A549 (cell line): ENCODE data around the gene DHX58. TPM values are rescaled to one million over a fixed set of nuclear protein-coding genes. Genes with fewer than 3 reads are reported as not detected.

Source experiments
- ATAC-seq, 2 experiments: fragments of 200-7000 bp in 1 of 2; fragments of >200 bp in 1 of 2; cut with Nextera tagmentation in 1 of 2; cut with Tn5 transposase in 1 of 2; 3 replicates each; pipeline versions ENCODE4 v1.8.0 to v1.9.1; 2018 to 2020; ENCODE audit warnings: mild to moderate bottlenecking in 1 of 2, moderate library complexity in 1 of 2
- CTCF ChIA-PET: fragments of 300-600 bp; sonication (Branson Sonifier 250); formaldehyde crosslinking; extraction: SDS; loops from one replicate; lab custom pipeline; 2021; ENCODE audit warnings: antibody characterized with exemption, inconsistent platforms; lab: Yijun Ruan, JAX
- POLR2A ChIA-PET: fragments of 350-600 bp; formaldehyde crosslinking; extraction: SDS; loops from one replicate; lab custom pipeline; 2021; ENCODE audit warnings: antibody characterized with exemption, inconsistent platforms; lab: Yijun Ruan, JAX
- DNase-seq, 2 experiments: peaks; one replicate each; pipeline versions ENCODE4 v3.0.0 to v3.0.0-alpha.2; 2011 to 2016; ENCODE audit warnings: low read depth in 1 of 2, low spot score in 1 of 2
- FAIRE-seq: peaks from 2 replicates; lab custom pipeline; 2011; peaks lifted over from hg19 to GRCh38; lab: Jason Lieb, UNC
- H3K27ac ChIP-seq, 2 experiments: fragments of >200 bp; sonication (Bioruptor Twin); formaldehyde crosslinking; 3 replicates each; pipeline ENCODE4 v1.5.1; 2016 to 2017
- H3K4me1 ChIP-seq: fragments of >200 bp; sonication (Bioruptor Twin); formaldehyde crosslinking; 3 replicates; pipeline ENCODE4 v1.6.1; 2016
- H3K4me2 ChIP-seq: fragments of >200 bp; sonication (Bioruptor Twin); formaldehyde crosslinking; 3 replicates; pipeline ENCODE4 v1.6.1; 2016
- H3K4me3 ChIP-seq: fragments of >200 bp; sonication (Bioruptor Twin); formaldehyde crosslinking; 3 replicates; pipeline ENCODE4 v1.5.1; 2016
- H3K9me3 ChIP-seq: fragments of >200 bp; sonication (Bioruptor Twin); formaldehyde crosslinking; 3 replicates; pipeline ENCODE4 v1.6.1; 2016
- BCL3 ChIP-seq: fragments of >200 bp; sonication (Bioruptor Twin); formaldehyde crosslinking; IDR thresholded peaks from 3 replicates; pipeline ENCODE4 v1.6.1; 2016
- BHLHE40 ChIP-seq: IDR thresholded peaks from 2 replicates; pipeline ENCODE4 v1.6.1; 2012; ENCODE audit warnings: low read depth, low read length, inconsistent platforms
- CBX2 ChIP-seq: fragments of 200-600 bp; sonication (generic); IDR thresholded peaks from 2 replicates; pipeline ENCODE4 v1.6.1; 2016; ENCODE audit warnings: low read depth, mild to moderate bottlenecking, borderline replicate concordance
- CBX8 ChIP-seq: fragments of 200-600 bp; sonication (generic); IDR thresholded peaks from 2 replicates; pipeline ENCODE4 v1.6.1; 2016
- CEBPB ChIP-seq, 2 experiments: fragments of >200 bp in 1 of 2; sonication (Bioruptor Twin) in 1 of 2; formaldehyde crosslinking in 1 of 2; IDR thresholded peaks; 2 replicates each; pipeline ENCODE4 v1.6.1; 2012 to 2016
- CHD4 ChIP-seq: fragments of 200-600 bp; sonication (generic); IDR thresholded peaks from 2 replicates; pipeline ENCODE4 v1.6.1; 2016; ENCODE audit warnings: antibody characterized with exemption, mild to moderate bottlenecking, borderline replicate concordance
- CTCF ChIP-seq: fragments of >200 bp; sonication (Bioruptor Twin); formaldehyde crosslinking; IDR thresholded peaks from 3 replicates; pipeline ENCODE4 v1.5.1; 2016
- EHF ChIP-seq: fragments of 250-450 bp; sonication (Bioruptor Pico); IDR thresholded peaks from 2 replicates; pipeline ENCODE4 v1.5.0; 2020; ENCODE audit warnings: mild to moderate bottlenecking
- EHMT2 ChIP-seq: fragments of 200-600 bp; sonication (generic); IDR thresholded peaks from 2 replicates; pipeline ENCODE4 v1.6.1; 2016; ENCODE audit warnings: antibody characterized with exemption, low read depth, mild to moderate bottlenecking, moderate library complexity
- EP300 ChIP-seq, 2 experiments: fragments of >200 bp; sonication (Bioruptor Twin); formaldehyde crosslinking; IDR thresholded peaks; 2 replicates in 1 of 2; 3 replicates in 1 of 2; pipeline ENCODE4 v1.6.1; 2016 to 2017
- ESRRA ChIP-seq: fragments of 150-350 bp; IDR thresholded peaks from 2 replicates; pipeline ENCODE4 v1.6.1; 2014; ENCODE audit warnings: mild to moderate bottlenecking, low read length, borderline replicate concordance
- FOSL2 ChIP-seq, 2 experiments: fragments of 450-650 bp in 1 of 2; fragments of >200 bp in 1 of 2; sonication (Bioruptor Twin) in 1 of 2; formaldehyde crosslinking; IDR thresholded peaks; 2 replicates each; pipeline versions ENCODE4 v1.5.0 to v1.6.1; 2016 to 2020; ENCODE audit warnings: mild to moderate bottlenecking in 1 of 2, moderate library complexity in 1 of 2
- HDAC2 ChIP-seq: fragments of 200-600 bp; sonication (generic); IDR thresholded peaks from 2 replicates; pipeline ENCODE4 v1.6.1; 2016
- HOXA7 ChIP-seq: fragments of 250-450 bp; sonication (Bioruptor Pico); IDR thresholded peaks from 2 replicates; pipeline ENCODE4 v1.5.0; 2020; ENCODE audit warnings: mild to moderate bottlenecking, moderate library complexity
- HOXB13 ChIP-seq: fragments of 250-450 bp; sonication (Bioruptor Pico); IDR thresholded peaks from 2 replicates; pipeline ENCODE4 v1.5.0; 2020; ENCODE audit warnings: low read depth, mild to moderate bottlenecking, moderate library complexity
- JUN ChIP-seq, 2 experiments: fragments of >200 bp; sonication (Bioruptor Twin); formaldehyde crosslinking; IDR thresholded peaks; 2 replicates in 1 of 2; 3 replicates in 1 of 2; pipeline ENCODE4 v1.6.1; 2016 to 2017
- JUNB ChIP-seq: fragments of >200 bp; sonication (Bioruptor Twin); formaldehyde crosslinking; IDR thresholded peaks from 2 replicates; pipeline ENCODE4 v1.6.1; 2016
- KDM1A ChIP-seq: fragments of 200-600 bp; sonication (generic); IDR thresholded peaks from 2 replicates; pipeline ENCODE4 v1.6.1; 2016; ENCODE audit warnings: low read depth, mild to moderate bottlenecking
- MAFK ChIP-seq: fragments of 450-650 bp; IDR thresholded peaks from 2 replicates; pipeline ENCODE4 v1.6.1; 2014; ENCODE audit not compliant: partially characterized antibody
- MYC ChIP-seq: IDR thresholded peaks from 2 replicates; pipeline ENCODE4 v1.6.1; 2012; ENCODE audit warnings: mild to moderate bottlenecking, inconsistent platforms, low read length, improper control_type of control experiment, borderline replicate concordance
- NFE2L2 ChIP-seq: fragments of 150-350 bp; conservative IDR thresholded peaks from 2 replicates; pipeline ENCODE4 v1.6.1; 2014; ENCODE audit warnings: low read length
- PBX3 ChIP-seq: IDR thresholded peaks from 2 replicates; pipeline ENCODE4 v1.6.1; 2012
- POLR2A ChIP-seq: IDR thresholded peaks from 2 replicates; pipeline ENCODE4 v1.6.1; 2012; ENCODE audit warnings: mild to moderate bottlenecking, low read length
- POLR2AphosphoS2 ChIP-seq: conservative IDR thresholded peaks from 2 replicates; pipeline ENCODE4 v1.6.1; 2012; ENCODE audit warnings: low read length, improper control_type of control experiment, inconsistent platforms
- RCOR1 ChIP-seq: fragments of 150-350 bp; IDR thresholded peaks from 2 replicates; pipeline ENCODE4 v1.6.1; 2014; ENCODE audit warnings: antibody characterized with exemption, low read length, low read depth
- RFX5 ChIP-seq: fragments of 450-650 bp; IDR thresholded peaks from 2 replicates; pipeline ENCODE4 v1.7.1; 2014; ENCODE audit warnings: antibody characterized with exemption, mild to moderate bottlenecking, moderate library complexity
- TP53 ChIP-seq: fragments of 250-450 bp; sonication (Bioruptor Pico); IDR thresholded peaks from 2 replicates; pipeline ENCODE4 v1.5.0; 2021; ENCODE audit warnings: mild to moderate bottlenecking, moderate library complexity
- ZSCAN20 ChIP-seq: fragments of 250-450 bp; sonication (Bioruptor Pico); IDR thresholded peaks from 2 replicates; pipeline ENCODE4 v1.8.0; 2022; ENCODE audit warnings: mild to moderate bottlenecking, moderate library complexity
- WGBS: methylation state at CpG from one replicate; pipeline ENCODE4 v1.1.6; 2017; ENCODE audit errors: missing lambda C conversion rate; 5-methylcytosine and 5-hydroxymethylcytosine counted together
- polyA plus RNA-seq, 4 experiments: library from polyadenylated mRNA; depleted of rRNA in 3 of 4; stranded (reverse); fragments of >200 nt; fragmentation: RNase III in 1 of 4; extraction: RNeasy Plus Mini Kit Qiagen cat#74134 plus additional on column Dnase treatment in 1 of 4; gene quantifications; 2 replicates in 3 of 4; 3 replicates in 1 of 4; pipeline ENCODE4 v1.2.3, GENCODE V29; 2011 to 2017
- TF ChIP-seq, protein P1 (sequence below): fragments of 250-450 bp; sonication (Bioruptor Pico); IDR thresholded peaks from 2 replicates; pipeline ENCODE4 v1.5.0; 2021; ENCODE audit warnings: mild to moderate bottlenecking, moderate library complexity, borderline replicate concordance
- TF ChIP-seq, protein P2 (sequence below): IDR thresholded peaks from 2 replicates; pipeline ENCODE4 v1.6.1; 2012; ENCODE audit warnings: low read depth, borderline replicate concordance

DHX58 gene
- polyA plus RNA-seq, 2 of the 4 experiments (the other 2 are of a cell fraction), result 0.37 to 0.59 TPM

DNA sequence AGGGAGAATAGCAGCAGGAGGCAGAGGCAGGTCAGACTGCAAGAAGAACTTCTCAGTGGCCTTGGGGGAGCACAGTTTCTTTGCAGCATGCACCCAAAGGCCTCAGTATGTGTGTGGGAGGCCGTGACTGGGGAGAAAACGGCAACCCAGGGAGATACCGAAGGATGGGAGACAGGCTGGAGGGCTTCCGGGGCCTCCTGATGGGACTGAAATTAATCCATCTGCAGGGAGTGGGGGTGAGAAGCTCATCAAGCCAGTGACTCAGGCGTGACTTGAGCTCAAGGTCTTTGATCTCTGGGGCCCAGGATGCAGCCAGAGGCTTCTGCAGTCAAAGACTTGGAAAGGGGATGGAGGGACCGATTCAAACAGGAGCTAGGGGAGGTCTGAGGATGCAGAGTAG lies 57.0 kb downstream of the DHX58 start:
- peaks cover 7% of the 10 kb centered on the region; the same call in 1 of the 3 replicates for H3K4me1 ChIP-seq
- CTCF ChIA-PET, result interaction anchor here (0.8 to 16.9 kb wide), 9 partner anchors 10 to 472 kb away, joined by 3 to 454 read pairs (median 7); partner anchors contain the start of genes DHX58, KAT2A and ZNF385C
- H3K27ac ChIP-seq, result no peak overlapping the region
- no peak overlapping the region for H3K4me3 ChIP-seq
- no peak for DNase-seq
- no peak for FAIRE-seq
- TF ChIP-seq HOXB13 (no peak), MAFK (no peak), EHF (CRISPR knock-in tag) (no peak), CEBPB (IDR thresholded peaks at IDR 0.05) (no peak), FOSL2 (IDR thresholded peaks at IDR 0.05) (no peak), FOSL2 (CRISPR knock-in tag; IDR thresholded peaks at IDR 0.05) (no peak), RFX5 (no peak), TP53 (CRISPR knock-in tag) (no peak), CTCF (no peak), CHD4 (no peak), EHMT2 (no peak), HOXA7 (CRISPR knock-in tag) (no peak), PBX3 (no peak), JUNB (no peak), ESRRA (no peak), HDAC2 (no peak), EP300 (IDR thresholded peaks at IDR 0.05) (no peak)
- TF ChIP-seq, protein P1, sequence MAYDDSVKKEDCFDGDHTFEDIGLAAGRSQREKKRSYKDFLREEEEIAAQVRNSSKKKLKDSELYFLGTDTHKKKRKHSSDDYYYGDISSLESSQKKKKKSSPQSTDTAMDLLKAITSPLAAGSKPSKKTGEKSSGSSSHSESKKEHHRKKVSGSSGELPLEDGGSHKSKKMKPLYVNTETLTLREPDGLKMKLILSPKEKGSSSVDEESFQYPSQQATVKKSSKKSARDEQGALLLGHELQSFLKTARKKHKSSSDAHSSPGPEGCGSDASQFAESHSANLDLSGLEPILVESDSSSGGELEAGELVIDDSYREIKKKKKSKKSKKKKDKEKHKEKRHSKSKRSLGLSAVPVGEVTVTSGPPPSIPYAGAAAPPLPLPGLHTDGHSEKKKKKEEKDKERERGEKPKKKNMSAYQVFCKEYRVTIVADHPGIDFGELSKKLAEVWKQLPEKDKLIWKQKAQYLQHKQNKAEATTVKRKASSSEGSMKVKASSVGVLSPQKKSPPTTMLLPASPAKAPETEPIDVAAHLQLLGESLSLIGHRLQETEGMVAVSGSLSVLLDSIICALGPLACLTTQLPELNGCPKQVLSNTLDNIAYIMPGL (CRISPR knock-in tag), result no peak
- TF ChIP-seq, protein P2, sequence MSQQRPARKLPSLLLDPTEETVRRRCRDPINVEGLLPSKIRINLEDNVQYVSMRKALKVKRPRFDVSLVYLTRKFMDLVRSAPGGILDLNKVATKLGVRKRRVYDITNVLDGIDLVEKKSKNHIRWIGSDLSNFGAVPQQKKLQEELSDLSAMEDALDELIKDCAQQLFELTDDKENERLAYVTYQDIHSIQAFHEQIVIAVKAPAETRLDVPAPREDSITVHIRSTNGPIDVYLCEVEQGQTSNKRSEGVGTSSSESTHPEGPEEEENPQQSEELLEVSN, result no peak
- no peaks in the 10 kb centered on the region for H3K9me3 ChIP-seq
- POLR2A ChIA-PET, result no interaction called here
- H3K4me2 ChIP-seq, result no peak overlapping the region
- 43% methylated on average over 6 of the region's 6 CpGs for WGBS
- ATAC-seq, result no peak; a peak in 1 of 6 replicates

GRCh38 chr17:42055027-42055426 lies 57.5 kb downstream of the DHX58 start:
- FAIRE-seq, result no peak
- no peak for ATAC-seq
- ChIA-PET CTCF (interaction anchor here (0.8 to 16.9 kb wide), 10 partner anchors 10 to 472 kb away, joined by 3 to 454 read pairs (median 6); partner anchors contain the start of genes DHX58, KAT2A and ZNF385C), POLR2A (interaction anchor here (0.6 kb wide), 1 partner anchor 35 kb away, joined by 3 read pairs; the partner anchor contains the start of gene NKIRAS2)
- no peak for DNase-seq
- Histone ChIP-seq H3K4me3 (no peak overlapping the region), H3K27ac (no peak overlapping the region), H3K9me3 (no peaks in the 10 kb centered on the region), H3K4me2 (no peak overlapping the region), H3K4me1 (peaks cover 7% of the 10 kb centered on the region; the same call in 1 of the 3 replicates)
- WGBS, result 44% methylated on average over 3 of the region's 3 CpGs
- TF ChIP-seq JUNB, result no peak
- no peak for TF ChIP-seq NFE2L2
- TF ChIP-seq EHMT2, result no peak
- no peak for TF ChIP-seq MYC
- no peak for TF ChIP-seq BCL3
- TF ChIP-seq CBX2, result no peak
- no peak for TF ChIP-seq RCOR1
- no peak for TF ChIP-seq POLR2AphosphoS2
- no peak for TF ChIP-seq KDM1A
- no peak for TF ChIP-seq JUN (IDR thresholded peaks at IDR 0.05)
- TF ChIP-seq BHLHE40, result no peak
- TF ChIP-seq ZSCAN20 (CRISPR knock-in tag), result no peak
- no peak for TF ChIP-seq POLR2A
- TF ChIP-seq ESRRA, result no peak
- no peak for TF ChIP-seq TP53 (CRISPR knock-in tag)
- TF ChIP-seq HOXB13, result no peak
- TF ChIP-seq, protein P1 (CRISPR knock-in tag), result no peak
- TF ChIP-seq CBX8, result no peak
